ENCODE results near the gene IQCH.

DNA sequence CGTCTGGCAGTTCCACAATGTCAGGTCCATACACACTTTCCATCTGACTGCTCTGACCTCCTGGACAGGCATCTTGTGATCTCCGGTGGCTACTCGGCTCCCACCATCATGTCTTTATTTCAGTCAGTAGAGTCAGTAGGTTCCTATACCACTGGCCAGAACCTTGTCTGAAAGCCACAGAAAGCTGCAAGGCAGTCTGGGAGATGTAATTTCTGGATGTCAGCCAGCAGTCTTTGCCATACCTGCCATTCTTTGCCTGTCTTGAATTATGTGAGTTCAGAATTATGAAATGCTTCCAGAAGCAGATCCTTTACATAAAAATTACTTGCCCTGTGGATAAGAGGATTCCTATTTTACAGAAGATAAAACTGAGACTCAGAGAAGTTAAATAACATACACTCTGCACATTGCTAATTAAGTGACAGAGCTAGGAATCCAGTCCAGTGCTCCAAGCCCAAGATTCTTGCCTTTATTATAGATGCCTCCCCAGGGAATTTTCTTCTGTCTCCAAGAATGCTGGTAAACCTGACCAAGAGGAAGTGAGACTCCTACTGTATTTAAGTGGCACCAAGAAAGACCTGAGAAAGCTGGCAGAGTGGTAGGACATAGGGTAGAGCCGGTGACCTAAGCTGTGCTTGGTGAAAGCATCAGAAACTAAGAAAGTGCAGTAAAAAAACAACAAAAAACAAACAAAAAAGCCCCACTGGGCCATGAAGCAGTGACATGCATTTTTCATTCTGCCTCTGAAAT is 75.6 kb downstream of the IQCH start:
- TF ChIP-seq, protein P1, sequence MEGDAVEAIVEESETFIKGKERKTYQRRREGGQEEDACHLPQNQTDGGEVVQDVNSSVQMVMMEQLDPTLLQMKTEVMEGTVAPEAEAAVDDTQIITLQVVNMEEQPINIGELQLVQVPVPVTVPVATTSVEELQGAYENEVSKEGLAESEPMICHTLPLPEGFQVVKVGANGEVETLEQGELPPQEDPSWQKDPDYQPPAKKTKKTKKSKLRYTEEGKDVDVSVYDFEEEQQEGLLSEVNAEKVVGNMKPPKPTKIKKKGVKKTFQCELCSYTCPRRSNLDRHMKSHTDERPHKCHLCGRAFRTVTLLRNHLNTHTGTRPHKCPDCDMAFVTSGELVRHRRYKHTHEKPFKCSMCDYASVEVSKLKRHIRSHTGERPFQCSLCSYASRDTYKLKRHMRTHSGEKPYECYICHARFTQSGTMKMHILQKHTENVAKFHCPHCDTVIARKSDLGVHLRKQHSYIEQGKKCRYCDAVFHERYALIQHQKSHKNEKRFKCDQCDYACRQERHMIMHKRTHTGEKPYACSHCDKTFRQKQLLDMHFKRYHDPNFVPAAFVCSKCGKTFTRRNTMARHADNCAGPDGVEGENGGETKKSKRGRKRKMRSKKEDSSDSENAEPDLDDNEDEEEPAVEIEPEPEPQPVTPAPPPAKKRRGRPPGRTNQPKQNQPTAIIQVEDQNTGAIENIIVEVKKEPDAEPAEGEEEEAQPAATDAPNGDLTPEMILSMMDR (IDR thresholded peaks at IDR 0.05): no peak
- no peak for TF ChIP-seq POLR2A (IDR thresholded peaks at IDR 0.05)

Data from sigmoid colon (tissue), 3 donors.